WTC11 (cell line): ENCODE measurements around the gene PRKCQ. TPM values are rescaled to one million over a fixed set of nuclear protein-coding genes. Genes with fewer than 3 reads are reported as not detected.

Source experiments
- ATF6 ChIP-seq: sonication (generic); formaldehyde crosslinking; IDR thresholded peaks from 2 replicates; pipeline ENCODE4 v1.8.1; 2023; ENCODE audit warnings: mild to moderate bottlenecking, missing genetic modification reagents
- ELF4 ChIP-seq: sonication (generic); formaldehyde crosslinking; IDR thresholded peaks from 2 replicates; pipeline ENCODE4 v1.8.1; 2022; ENCODE audit warnings: low read depth, mild to moderate bottlenecking, moderate library complexity, missing genetic modification reagents
- JUN ChIP-seq: sonication (generic); formaldehyde crosslinking; IDR thresholded peaks from 2 replicates; pipeline ENCODE4 v1.8.0; 2023; ENCODE audit warnings: mild to moderate bottlenecking, missing genetic modification reagents
- KAT7 ChIP-seq: sonication (generic); formaldehyde crosslinking; IDR thresholded peaks from 2 replicates; pipeline ENCODE4 v1.8.1; 2023; ENCODE audit warnings: missing genetic modification reagents, mild to moderate bottlenecking, borderline replicate concordance
- total RNA-seq: library from RNA; stranded (reverse); gene quantifications from 3 replicates; pipeline ENCODE4 v1.2.3, GENCODE V29; 2021

PRKCQ gene
- total RNA-seq, 1 experiment from 2014 or later = 8.7 TPM

GRCh38 chr10:6379015-6379776, 200.9 kb downstream of the PRKCQ start (continued):
- TF ChIP-seq KAT7 (no peak), ATF6 (CRISPR knock-in tag) (no peak), ELF4 (CRISPR knock-in tag) (no peak), JUN (no peak)
